NCI-H82 treated with DMSO at 0.1 percent for 48 hours (cell line): ENCODE measurements around the gene ZNRD2.
"Not testable (repeated sequence)": the region's sequence is repeated elsewhere in the genome, so short reads cannot be mapped to it uniquely, and the experiment has no call there.

Experiments used
- DNase-seq: peaks from one replicate; lab custom pipeline; 2025; ENCODE audit not compliant: unreplicated experiment; lab: John Stamatoyannopoulos, UW

Gene ZNRD2

DNA sequence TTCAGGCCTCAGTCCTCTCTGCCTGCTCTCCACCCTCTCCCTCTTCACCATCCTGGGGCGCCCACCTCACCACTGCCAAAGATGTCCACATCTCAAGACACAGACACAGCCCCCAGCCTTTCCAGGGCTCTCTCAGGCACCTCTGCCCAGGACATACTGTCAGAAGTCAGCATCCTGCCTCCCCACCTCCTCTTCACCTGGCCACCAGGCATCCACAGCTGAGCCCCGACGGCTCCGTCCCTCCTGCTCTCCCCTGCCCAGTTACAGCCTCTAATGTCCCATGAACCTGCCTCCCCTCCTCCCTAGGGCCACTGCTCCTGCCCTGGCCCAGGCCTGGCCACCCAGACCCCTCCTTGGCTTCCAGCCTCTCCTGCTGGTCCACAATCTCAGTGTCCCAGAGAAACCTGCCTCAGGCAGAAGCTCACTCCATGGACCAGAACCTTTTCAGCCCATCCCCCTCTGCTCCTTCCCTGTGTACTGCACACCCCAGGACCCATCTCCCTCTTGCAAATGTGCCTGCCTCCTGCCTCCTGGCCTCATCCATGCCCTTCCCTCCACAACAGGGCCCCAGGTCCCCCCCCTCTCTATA is 15.3 kb upstream of the ZNRD2 start:
- no peak for DNase-seq

DNA sequence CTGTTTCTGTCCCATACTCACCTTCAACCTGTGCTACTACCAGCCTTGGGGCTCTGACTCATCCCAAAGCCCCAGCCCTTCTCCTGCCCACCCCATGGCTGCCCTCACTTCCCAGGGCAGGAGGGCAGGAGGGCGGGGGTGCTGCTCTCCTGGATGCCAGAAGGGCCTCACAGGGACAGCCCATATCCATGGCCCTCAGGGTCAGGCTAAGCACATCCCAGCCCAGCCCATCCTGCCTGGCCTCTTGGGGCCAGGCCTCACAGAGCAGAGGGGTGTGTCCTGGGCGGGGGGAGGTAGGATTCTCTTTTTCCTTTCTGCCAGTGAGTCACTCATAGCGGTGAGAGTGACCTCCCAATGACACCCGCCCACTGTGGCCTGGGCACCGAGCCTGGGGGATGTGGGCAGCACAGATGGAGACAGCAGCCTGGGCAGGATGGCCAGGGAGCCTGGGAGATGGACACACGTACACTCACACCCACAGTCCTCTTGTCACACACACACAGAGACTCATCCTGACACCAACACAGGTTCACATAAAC is 14.5 kb upstream of the ZNRD2 start:
- no peak for DNase-seq

DNA sequence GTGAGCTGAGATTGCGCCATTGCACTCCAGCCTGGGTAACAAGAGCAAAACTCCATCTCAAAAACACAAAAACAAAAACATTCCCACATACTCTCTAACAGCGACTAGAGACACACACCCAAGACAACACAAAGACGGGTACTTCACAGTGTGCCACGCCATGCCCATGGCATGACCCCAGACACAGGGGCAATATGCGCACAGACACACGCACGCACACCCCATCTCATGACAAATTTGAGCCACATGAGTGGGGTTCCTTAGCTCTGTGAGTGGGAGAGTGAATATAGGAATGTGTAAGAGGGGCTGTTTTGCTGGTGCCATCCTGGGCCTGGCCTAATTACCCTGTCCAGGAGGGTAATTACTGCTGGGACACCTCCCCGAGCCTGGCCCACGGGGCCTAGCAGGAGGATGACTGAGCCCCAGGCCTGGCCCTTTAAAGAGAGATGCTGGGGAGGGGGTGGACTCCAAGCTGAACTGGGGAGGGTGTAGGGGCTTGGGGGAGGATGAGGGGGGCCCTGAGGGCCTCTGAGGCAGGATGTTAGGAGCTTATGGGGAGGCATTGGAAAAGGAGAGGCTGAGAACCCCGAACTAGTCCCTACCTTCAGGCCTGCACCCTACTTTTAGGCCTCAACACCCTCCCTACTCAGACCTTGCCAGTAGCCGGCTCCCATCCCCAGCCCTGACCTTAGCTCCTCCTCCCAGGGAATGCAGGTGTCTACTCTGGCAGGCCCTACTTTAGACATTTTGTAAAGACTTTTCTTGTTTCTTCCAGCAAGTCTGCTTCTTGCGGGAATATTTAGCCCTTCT is 13.6 kb upstream of the ZNRD2 start:
- DNase-seq: no peak

DNA sequence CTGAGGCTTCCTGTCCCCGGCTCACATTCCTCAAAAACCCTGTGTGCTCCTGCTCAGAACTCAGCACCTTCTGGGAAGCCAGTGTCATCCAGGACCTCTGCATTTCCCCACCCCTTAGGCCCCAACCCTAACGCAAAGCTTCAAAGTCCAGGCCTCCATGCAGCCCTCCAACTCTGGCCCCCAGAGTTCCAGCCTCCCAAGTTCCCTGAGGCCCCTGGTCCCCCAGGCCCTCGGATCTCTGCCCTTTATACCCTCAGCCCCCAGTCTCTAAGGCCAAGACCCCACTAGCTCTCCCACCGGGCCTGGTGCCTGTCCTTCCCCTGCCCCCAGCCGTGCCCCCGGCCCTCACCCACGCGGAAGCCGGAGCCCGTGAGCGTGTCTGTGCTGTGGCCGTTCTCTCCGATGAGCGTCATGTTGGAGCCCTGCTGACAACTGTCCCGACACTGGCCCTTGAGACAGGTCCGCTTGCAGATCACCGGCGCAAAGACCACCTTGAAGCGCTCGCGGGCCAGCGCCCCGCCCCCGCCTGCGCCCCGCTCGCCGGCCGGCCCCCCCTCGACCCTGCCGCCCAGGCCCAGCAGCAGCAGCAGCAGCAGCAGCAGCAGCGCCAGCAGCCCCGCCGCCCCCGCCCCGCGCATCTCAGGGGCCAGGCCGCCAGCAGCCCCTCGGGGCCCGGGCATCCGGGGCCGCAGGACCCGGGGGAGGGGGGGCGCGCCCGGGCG is 12.8 kb upstream of the ZNRD2 start:
- no peak for DNase-seq

DNA sequence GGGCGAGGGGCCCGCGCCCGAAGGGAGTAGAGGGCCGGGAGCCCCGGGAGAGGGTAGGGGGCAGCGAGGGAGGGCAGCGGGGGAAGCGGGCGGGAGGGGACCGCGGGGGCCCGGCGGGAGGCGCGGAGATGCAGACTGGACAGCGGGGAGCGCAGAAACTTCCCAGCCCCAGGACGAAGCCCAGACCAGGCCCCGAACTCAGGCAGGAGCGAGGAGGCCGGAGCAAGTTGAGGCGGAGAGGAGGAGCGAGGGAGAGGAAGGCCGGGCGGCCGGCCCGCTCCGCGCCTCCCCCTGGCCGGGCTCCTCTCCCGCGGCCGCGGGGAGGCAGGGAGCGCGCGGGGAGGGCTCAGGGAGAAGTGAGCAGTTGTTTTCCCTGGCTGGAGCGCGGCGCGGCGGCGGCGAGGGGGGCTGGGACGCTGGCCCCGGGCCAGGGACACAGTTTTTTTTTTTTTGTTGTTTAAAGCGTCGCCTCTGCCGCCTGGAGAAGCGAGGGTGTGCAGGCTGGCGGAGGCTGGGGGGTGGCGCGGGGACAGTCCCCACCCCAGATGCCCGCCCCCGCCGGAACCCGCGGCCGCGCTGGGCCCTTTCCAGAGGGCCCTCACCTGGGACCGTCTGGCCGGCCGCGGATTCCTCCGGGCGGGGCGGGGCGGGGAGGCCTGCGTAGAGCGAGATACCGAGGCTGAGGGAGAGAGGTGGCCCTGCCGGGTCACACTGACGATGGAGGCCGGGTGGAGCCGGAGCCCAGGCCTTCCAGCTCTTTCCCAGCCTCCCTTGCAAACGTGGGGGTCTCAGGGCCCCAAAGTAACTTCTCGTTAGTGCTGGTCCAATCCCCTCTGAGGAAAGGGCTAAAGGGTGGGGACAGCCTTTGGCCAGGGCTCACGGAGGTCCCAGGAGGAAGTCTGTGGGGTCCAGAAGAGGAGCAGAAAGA is 12.0 kb upstream of the ZNRD2 start, which contains the start of gene LTBP3:
Gene LTBP3 (minus strand): TSS at position 358 of the 928 bp plus-strand sequence. CDS start 400 bp downstream, outside the sequence.
- DNase-seq: no peak

DNA sequence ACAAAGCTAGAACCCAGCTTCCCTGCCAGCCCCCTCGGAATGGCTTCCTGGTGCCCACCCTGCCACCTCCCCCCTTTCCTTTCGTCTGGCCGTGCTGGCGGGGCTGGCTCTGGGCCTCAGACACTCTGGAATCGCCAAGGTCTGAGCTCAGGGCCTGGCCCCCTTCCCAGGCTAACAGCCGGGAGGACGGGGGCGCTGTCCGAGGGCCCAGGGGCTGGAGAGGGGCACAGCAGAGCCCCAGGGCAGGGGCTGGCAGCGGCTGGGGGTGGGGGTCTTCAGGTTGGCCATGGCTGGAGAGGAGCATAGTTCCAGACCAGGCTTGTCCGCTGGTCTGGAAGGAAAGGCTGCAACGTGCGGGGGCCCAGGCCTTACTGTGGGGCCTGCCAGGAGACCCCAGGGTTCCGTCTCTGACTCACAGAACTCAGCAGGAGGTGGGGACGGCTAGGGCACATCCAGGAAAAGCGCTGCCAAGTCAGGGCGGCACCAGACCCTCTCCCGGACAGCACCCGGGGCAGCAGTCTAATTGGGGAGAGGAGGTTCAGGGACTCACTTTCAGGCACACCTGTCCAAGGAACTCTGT is 11.3 kb upstream of the ZNRD2 start:
- DNase-seq: no peak

DNA sequence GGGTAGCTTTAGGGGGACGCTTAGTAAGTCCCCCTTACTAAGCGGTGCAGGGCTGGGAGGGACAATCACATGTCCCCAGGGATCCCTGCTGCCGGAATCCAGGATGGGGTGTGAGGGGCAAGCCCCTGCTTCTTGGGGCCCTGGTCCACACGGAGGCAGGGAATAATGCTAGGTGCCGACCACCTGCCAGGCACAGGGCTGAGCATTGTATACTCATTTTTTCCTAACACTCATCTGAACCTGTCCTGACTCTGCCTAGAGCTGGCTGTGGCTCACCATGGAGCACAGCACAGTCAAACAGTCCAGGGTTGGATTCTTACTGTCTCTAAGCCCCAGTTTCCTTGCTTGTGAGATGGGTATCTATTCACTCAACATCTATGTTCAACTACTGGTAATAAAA is 10.7 kb upstream of the ZNRD2 start:
- DNase-seq: no peak

DNA sequence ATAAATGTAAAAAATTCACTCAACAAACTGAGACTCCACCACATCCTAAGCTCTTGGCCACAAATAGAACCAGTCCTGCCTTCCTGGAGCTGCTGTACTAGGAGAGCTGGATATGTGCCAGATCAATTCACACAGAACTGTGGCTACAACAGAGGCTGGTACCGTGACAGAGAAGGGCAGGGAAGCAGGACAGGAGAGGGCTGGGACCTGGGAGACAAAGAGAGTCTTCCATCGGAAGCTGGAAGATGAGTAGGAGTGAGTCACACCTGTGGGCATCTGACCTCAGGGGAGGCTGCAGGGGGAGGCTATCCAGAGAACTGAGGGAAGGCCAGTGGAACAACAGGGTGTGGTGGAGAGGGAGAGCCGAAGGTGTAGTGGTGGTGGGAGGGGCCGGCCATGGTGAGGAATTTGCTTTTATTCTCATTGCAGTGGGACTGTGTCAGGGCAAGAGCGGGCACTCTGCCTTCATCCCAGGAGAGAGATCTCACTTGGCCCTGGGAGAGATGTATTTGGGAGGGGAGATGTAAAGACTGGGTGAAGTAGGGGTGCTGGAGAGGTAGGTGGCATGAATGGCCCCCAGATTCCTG is 10.2 kb upstream of the ZNRD2 start:
- no peak for DNase-seq

DNA sequence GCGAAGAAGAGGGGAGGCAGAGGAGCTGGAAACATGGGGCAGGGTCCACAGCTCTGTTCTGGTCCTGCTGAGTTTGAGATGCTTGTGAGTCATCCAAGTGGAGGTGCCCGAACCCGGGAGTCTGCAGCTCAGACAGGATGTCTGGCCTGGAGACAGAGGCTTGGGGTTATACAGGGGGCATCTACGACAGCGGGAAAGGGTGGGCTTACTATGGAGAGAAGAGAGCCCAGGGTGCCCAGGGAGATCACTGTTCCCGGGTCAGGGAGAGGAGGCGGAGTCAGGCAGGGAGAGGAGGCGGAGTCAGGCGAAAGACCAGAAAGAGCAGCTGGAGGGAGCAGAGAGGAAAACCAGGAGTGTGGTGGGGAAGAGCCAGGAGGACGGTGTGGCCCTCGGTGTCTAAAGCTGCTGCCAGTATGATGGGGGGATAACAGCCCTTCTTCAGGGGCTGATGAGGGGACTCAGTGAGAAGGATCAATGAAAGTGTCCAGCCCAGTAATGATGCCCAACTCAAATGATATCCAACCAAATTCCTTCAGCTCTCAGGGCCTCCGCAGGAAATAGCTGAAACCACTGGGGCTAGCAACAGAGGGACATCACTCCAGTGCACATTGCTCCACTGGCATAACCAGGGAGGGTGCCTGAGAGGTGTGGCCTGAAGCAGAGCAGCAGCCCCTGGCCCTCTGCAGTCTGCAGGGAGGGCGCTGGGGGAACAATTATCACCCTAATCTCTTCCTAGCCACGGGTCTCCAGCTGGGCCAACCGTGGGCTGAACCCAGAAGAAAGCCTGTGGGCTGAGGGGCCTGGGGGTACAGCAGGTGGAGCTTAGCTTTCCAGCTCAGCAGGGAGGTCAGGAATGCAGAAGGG is 9.5 kb upstream of the ZNRD2 start:
- DNase-seq: peak; percentile 71

DNA sequence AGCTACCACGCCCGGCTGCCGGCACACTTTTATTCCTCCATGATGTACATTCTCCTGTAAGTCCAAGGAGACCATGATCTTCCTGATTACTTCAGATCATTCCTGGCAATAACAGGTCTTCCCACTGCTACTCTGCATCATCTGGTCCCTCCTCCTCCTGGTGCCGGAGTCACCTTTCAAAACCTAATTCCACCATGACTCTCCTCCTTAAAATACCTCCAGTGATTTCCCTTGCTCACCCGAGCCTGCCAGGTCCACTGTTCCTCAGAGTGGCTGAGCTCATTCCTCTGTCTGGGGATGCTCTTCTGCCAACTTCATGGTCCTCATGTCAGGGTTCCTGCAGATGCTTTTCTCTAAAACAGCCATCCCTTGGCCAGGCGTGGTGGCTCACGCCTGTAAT is 8.3 kb upstream of the ZNRD2 start:
- DNase-seq: no peak

DNA sequence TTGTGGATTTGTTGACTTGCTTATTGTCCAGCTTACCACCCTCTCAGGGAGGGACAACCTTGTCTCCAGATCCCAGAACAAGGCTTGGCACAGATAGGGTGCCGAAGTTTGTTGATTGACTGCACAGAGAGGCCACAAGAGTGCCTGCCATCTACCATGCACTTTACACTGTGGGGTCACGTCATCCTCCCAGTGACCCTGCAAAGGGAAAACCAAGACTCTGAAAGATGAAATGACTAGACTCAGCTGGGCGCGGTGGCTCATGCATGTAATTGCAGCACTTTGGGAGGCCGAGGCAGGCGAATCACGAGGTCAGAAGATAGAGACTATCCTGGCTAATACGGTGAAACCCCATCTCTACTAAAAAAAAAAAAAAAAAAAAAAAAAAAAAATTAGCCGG is 7.5 kb upstream of the ZNRD2 start:
- no peak for DNase-seq

DNA sequence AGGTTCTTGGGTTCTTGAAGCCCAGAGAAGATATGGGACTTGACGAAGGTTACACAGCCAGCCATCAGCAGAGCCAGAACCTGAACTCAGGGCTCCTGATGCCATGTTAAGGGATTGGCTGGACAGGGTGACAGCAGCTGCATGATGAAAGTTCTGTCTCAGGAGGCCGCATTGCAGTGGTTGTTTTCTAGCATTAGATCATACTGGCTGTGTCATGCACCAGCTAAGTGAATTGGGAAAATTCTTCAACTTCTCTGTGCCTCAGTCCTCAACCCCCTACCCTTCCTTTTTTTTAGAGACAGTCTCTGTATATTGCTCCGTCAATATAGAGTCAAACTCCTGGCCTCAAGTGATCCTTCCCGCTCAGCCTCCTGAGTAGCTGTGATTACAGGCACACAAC is 6.7 kb upstream of the ZNRD2 start:
- DNase-seq: no peak

DNA sequence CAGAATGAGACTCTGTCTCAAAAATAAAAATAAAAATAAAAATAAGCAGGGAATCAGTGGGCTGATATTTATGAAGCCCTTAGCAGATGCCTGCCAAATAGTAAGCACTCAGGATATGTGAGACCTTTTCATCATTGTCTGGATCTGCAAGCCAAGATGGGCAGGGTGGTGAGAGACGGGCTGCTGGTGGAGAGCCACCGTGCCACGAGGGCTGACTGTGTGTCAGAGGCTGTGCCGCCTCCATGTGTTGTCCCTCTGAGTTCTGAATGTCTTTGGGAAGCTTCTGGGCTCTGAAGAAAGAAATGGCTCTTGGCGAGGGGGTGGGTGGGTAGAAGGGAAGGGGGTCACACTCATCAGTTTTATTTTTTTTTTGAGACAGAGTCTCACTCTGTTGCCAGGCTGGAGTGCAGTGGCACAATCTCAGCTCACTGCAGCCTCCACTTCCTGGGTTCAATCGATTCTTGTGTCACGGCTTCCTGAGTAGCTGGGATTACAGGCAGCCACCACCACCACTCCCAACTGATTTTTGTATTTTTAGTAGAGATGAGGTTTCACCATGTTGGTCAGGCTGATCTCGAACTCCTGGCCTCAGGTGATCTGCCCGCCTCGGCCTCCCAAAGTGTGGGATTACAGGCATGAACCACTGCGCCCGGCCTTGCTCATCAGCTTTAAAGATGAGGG is 5.3 kb upstream of the ZNRD2 start:
- not testable (repeated sequence) for DNase-seq

DNA sequence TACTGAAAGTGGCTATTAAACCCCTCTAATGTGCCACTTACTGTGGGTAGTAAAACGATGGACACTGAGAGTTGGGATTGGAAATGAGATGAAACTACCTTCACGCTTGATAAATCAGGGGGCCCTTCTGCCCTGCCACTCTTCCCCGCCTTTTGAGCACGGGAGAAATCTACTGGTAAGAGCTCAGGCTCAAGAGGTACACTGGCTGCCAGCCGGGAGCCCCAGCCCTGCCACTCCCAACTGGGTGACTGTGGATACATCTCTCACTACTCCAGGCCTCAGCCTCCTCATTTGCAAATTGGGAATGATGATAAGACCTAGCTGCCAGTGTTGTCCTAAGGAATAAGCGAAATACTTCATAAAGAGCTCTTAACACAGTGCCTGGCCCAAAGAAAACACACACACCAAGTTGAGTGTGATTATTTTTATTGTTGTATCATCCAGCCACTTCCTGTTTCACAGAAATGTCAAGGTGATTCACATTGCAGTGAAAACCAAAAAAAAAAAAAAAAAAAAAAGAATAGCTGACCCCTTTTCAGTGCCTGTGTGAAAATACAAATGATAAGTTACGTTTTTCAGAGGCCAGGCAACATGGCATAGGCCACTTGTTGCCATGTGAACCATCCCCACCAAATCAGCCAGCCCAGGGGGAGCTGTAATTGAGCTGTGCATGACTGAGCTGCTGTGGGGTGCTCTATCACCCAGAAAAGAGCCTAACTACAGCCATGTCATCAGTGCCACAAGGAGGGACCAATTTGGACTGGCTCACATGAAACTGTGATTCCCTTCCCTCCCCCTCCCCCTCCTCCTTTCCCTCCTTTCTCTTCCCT is 4.4 kb upstream of the ZNRD2 start:
- DNase-seq: no peak

DNA sequence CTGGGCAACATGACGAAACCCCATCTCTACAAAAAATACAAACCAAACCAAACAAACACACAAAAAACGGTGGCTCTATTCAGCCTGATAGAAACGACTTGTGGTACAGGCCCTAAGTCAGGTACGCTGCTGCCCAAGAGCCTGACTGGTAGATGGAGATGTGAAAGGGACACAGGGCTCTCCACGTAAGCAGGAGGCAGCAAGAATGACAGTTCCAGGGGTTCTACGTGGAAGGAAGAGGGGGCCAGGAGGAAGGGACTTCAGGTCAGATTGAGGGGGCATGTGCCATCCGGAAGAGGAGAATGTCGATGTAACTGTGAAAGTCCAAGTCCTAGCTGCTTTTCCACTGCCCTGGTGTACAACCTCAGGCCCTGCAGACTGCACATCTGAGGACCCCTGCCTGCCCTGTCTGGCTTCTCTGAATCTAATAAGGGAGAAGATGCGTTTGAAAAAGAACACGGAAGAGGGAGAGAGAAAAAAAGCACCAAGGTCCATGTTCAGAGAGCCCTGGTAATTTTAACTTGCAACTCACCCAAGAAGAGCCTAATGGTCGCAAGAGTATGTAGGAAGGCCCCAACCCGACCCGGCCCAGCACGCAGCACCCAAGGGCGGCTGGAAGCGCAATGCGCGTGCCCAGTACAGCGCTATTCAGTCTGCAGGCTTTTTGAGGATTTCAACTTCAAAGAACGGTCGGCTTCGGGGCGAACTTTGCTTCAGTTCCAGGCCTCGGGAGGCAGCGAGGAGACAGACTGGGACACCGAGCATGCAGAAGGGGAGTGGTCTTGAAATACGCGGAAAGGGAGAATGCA is 909 bp upstream of the ZNRD2 start:
- DNase-seq: no peak

DNA sequence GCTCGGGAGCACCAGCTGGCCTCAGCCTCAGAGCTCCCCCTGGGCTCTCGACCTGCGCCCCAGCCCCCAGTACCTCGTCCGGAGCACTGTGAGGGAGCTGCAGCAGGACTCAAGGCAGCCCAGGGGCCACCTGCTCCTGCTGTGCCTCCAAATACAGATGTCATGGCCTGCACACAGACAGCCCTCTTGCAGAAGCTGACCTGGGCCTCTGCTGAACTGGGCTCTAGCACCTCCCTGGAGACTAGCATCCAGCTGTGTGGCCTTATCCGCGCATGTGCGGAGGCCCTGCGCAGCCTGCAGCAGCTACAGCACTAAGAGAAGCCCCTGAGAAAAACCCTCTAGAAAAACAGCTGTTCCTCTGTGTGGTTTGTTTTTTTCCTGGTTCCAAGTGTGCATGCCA is 1.1 kb downstream of the ZNRD2 start:
- DNase-seq: no peak

DNA sequence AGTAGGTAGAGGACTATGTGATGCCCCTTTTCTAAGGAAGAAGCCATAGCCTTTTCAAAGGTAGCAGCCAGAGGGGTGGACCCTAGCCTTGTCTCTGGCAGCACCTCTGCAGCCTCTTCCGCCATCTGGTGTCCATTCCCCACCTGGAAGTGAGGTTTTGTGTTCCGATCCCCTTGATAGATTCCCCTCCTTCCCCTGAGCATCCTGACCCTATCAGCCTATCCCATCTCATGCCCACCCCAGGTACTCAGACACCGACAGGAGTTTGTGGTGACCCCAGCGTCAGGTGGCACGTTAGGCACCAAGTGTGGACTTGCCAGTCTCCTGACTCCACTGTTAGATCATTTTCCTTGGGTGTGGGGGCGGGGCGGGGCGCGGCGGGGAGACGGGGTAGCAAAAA is 1.7 kb downstream of the ZNRD2 start:
- DNase-seq: no peak
